Measurements from ENCODE around the gene WDFY2.

The WDFY2 gene

DNA sequence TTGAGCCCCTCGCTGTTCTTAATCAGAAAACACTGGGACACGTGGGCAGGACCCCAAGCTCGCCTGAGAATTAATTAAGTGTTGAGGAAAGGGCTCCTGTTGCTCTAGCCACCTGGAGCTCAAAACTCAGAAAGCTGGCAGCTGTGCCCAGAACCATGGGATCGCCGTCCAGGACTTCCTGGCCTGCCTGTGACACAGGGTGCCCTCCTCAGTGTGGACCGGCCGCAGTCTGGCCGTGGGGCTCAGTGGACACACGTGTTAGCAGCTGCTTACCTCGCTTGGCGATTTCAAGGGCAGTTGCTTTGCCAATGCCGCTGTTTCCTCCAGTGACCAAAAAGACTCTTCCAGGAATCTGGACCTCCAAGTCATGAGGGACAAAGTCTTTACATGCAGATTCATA is 215.0 kb downstream of the WDFY2 start:
- Histone ChIP-seq H3K9me3 (ENCODE audit: insufficient read depth, low read length, severe bottlenecking) (no peaks in the 10 kb centered on the region), H3K9ac (ENCODE audit: low read depth, low read length) (no peak overlapping the region), H3K27me3 (ENCODE audit: insufficient read depth, low read length, poor library complexity) (no peaks in the 10 kb centered on the region), H3K79me2 (ENCODE audit: insufficient read depth, low read length) (no peaks in the 10 kb centered on the region), H3K4me2 (ENCODE audit: insufficient read depth, low read length) (no peak overlapping the region), H4K20me1 (ENCODE audit: insufficient read depth, low read length) (no peaks in the 10 kb centered on the region), H2AFZ (ENCODE audit: low read depth, low read length) (no peak overlapping the region), H3K36me3 (ENCODE audit: insufficient read depth, low read length) (no peaks in the 10 kb centered on the region; the same call in 1 of the 2 replicates), H3K4me1 (ENCODE audit: insufficient read depth, low read length) (peaks cover 21% of the 10 kb centered on the region), H3K27ac (ENCODE audit: low read length) (no peak overlapping the region), H3K4me3 (ENCODE audit: low read depth in 1 of 2, low read length in 2 of 2) (no peak overlapping the region)
- no peak for DNase-seq
- ATAC-seq (ENCODE audit: insufficient read depth, low read depth): no peak
- TF ChIP-seq, protein P1, sequence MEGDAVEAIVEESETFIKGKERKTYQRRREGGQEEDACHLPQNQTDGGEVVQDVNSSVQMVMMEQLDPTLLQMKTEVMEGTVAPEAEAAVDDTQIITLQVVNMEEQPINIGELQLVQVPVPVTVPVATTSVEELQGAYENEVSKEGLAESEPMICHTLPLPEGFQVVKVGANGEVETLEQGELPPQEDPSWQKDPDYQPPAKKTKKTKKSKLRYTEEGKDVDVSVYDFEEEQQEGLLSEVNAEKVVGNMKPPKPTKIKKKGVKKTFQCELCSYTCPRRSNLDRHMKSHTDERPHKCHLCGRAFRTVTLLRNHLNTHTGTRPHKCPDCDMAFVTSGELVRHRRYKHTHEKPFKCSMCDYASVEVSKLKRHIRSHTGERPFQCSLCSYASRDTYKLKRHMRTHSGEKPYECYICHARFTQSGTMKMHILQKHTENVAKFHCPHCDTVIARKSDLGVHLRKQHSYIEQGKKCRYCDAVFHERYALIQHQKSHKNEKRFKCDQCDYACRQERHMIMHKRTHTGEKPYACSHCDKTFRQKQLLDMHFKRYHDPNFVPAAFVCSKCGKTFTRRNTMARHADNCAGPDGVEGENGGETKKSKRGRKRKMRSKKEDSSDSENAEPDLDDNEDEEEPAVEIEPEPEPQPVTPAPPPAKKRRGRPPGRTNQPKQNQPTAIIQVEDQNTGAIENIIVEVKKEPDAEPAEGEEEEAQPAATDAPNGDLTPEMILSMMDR (IDR thresholded peaks at IDR 0.05; ENCODE audit: borderline replicate concordance, extremely low read depth, low read length, poor library complexity, severe bottlenecking): no peak
- no peak for TF ChIP-seq EZH2 (IDR thresholded peaks at IDR 0.05; ENCODE audit: borderline replicate concordance, low read depth, low read length, severe bottlenecking)

DNA sequence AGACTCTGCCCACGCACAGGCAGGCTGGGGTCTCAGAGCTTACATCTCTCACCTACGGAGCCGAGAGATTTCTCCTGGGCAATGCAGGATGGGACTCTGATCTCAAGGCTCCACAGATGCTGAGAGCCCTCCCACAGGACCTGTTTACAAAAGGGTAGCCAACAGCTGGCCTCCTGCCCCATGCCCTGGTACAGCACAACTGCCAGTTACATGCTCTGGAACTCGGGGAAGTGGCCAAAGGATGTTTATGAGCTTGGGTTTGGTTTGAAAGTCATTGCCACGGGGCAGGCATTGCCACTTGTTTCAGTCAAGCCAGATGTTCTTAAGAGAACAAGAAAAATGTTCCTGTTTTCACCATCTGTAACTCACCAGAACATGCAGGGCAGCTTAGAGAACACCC is 216.2 kb downstream of the WDFY2 start:
- ATAC-seq (ENCODE audit: insufficient read depth, low read depth): no peak
- no peak overlapping the region for H3K4me2 ChIP-seq (ENCODE audit: insufficient read depth, low read length)
- H3K36me3 ChIP-seq (ENCODE audit: insufficient read depth, low read length): no peaks in the 10 kb centered on the region; the same call in 1 of the 2 replicates
- no peak for TF ChIP-seq EZH2 (IDR thresholded peaks at IDR 0.05; ENCODE audit: borderline replicate concordance, low read depth, low read length, severe bottlenecking)
- TF ChIP-seq, protein P1 (IDR thresholded peaks at IDR 0.05; ENCODE audit: borderline replicate concordance, extremely low read depth, low read length, poor library complexity, severe bottlenecking): no peak
- H2AFZ ChIP-seq (ENCODE audit: low read depth, low read length): no peak overlapping the region
- H3K79me2 ChIP-seq (ENCODE audit: insufficient read depth, low read length): no peaks in the 10 kb centered on the region
- H3K27me3 ChIP-seq (ENCODE audit: insufficient read depth, low read length, poor library complexity): no peaks in the 10 kb centered on the region
- H3K27ac ChIP-seq (ENCODE audit: low read length): no peak overlapping the region
- H4K20me1 ChIP-seq (ENCODE audit: insufficient read depth, low read length): no peaks in the 10 kb centered on the region
- DNase-seq: no peak
- H3K4me3 ChIP-seq (ENCODE audit: low read depth in 1 of 2, low read length in 2 of 2): no peak overlapping the region
- no peak overlapping the region for H3K9ac ChIP-seq (ENCODE audit: low read depth, low read length)
- peaks cover 33% of the 10 kb centered on the region for H3K4me1 ChIP-seq (ENCODE audit: insufficient read depth, low read length)
- no peaks in the 10 kb centered on the region for H3K9me3 ChIP-seq (ENCODE audit: insufficient read depth, low read length, severe bottlenecking)

DNA sequence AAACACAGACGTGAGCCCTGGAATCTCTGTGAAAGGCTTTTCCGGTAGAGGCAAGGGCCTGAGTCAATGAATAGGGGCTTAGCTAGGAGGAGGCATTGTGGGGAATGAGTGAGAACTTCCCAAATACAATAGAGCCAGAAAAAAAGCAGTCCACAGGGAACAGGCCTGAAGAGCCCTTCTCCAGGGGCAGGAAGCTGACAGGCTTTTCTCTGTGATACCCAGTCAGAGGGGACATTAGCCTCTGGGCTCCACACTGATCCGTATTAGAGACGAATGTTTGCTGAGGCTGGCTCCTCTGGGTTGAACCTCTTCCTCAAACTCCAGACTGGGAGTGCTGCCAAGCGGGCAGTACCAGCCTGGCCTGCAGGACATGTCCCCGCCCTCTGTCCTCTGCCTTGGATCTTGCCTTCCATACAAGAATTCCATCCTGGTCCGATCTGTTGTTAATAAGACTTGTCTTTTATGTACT is 217.4 kb downstream of the WDFY2 start:
- Histone ChIP-seq H3K4me1 (ENCODE audit: insufficient read depth, low read length) (peaks cover 33% of the 10 kb centered on the region), H3K27me3 (ENCODE audit: insufficient read depth, low read length, poor library complexity) (no peaks in the 10 kb centered on the region), H2AFZ (ENCODE audit: low read depth, low read length) (no peak overlapping the region), H3K36me3 (ENCODE audit: insufficient read depth, low read length) (no peaks in the 10 kb centered on the region; the same call in 1 of the 2 replicates), H3K9me3 (ENCODE audit: insufficient read depth, low read length, severe bottlenecking) (no peaks in the 10 kb centered on the region), H3K4me2 (ENCODE audit: insufficient read depth, low read length) (no peak overlapping the region), H3K9ac (ENCODE audit: low read depth, low read length) (no peak overlapping the region), H3K4me3 (ENCODE audit: low read depth in 1 of 2, low read length in 2 of 2) (no peak overlapping the region), H3K27ac (ENCODE audit: low read length) (no peak overlapping the region), H4K20me1 (ENCODE audit: insufficient read depth, low read length) (no peaks in the 10 kb centered on the region), H3K79me2 (ENCODE audit: insufficient read depth, low read length) (no peaks in the 10 kb centered on the region)
- ATAC-seq (ENCODE audit: insufficient read depth, low read depth) (no peak), DNase-seq (no peak)
- no peak for TF ChIP-seq EZH2 (IDR thresholded peaks at IDR 0.05; ENCODE audit: borderline replicate concordance, low read depth, low read length, severe bottlenecking)
- TF ChIP-seq, protein P1 (IDR thresholded peaks at IDR 0.05; ENCODE audit: borderline replicate concordance, extremely low read depth, low read length, poor library complexity, severe bottlenecking): no peak
